H54 (cell line): ENCODE results near the gene PRMT7.

Source experiments
- DNase-seq: peaks from one replicate; pipeline ENCODE4 v3.0.0; 2011; ENCODE audit warnings: low spot score, mixed read lengths; ENCODE audit not compliant: insufficient read length
- FAIRE-seq: peaks from 3 replicates; lab custom pipeline; 2011; peaks lifted over from hg19 to GRCh38; lab: Jason Lieb, UNC
- POLR2A ChIP-seq: IDR thresholded peaks from 2 replicates; pipeline ENCODE4 v1.6.1; 2011; ENCODE audit warnings: low read depth, mild to moderate bottlenecking, low read length

Gene PRMT7

GRCh38 chr16:68289202-68289601, 21.6 kb upstream of the PRMT7 start:
- TF ChIP-seq POLR2A, result no peak
- no peak for FAIRE-seq
- DNase-seq, result no peak

- FAIRE-seq (no peak), DNase-seq (no peak)
- TF ChIP-seq POLR2A, result no peak
These were observed 21.0 kb upstream of the PRMT7 start for GRCh38 chr16:68289621-68290329.

GRCh38 chr16:68290450-68290849, 20.4 kb upstream of the PRMT7 start:
- FAIRE-seq, result no peak
- no peak for DNase-seq
- TF ChIP-seq POLR2A, result no peak

GRCh38 chr16:68291227-68291626, 19.6 kb upstream of the PRMT7 start:
- DNase-seq (no peak), FAIRE-seq (no peak)
- TF ChIP-seq POLR2A, result no peak

GRCh38 chr16:68292425-68292824, 18.4 kb upstream of the PRMT7 start:
- no peak for DNase-seq
- TF ChIP-seq POLR2A, result no peak
- FAIRE-seq, result no peak

- FAIRE-seq (no peak), DNase-seq (no peak)
- TF ChIP-seq POLR2A, result no peak
These were observed 14.5 kb upstream of the PRMT7 start for GRCh38 chr16:68296291-68296690.

- FAIRE-seq (no peak), DNase-seq (no peak)
- TF ChIP-seq POLR2A, result no peak
These were observed 14.1 kb upstream of the PRMT7 start for GRCh38 chr16:68296693-68297092.

GRCh38 chr16:68297908-68298307, 12.9 kb upstream of the PRMT7 start:
- TF ChIP-seq POLR2A, result no peak
- no peak for DNase-seq

GRCh38 chr16:68298312-68298711, 12.5 kb upstream of the PRMT7 start:
- FAIRE-seq (no peak), DNase-seq (no peak)
- no peak for TF ChIP-seq POLR2A

More at GRCh38 chr16:68297908-68298307, 12.9 kb upstream of the PRMT7 start:
- no peak for FAIRE-seq

GRCh38 chr16:68298907-68299561, 11.8 kb upstream of the PRMT7 start:
- DNase-seq, result no peak
- FAIRE-seq, result no peak
- no peak for TF ChIP-seq POLR2A

- FAIRE-seq (no peak), DNase-seq (no peak)
- no peak for TF ChIP-seq POLR2A
These were observed 11.0 kb upstream of the PRMT7 start for GRCh38 chr16:68299571-68300453.

- TF ChIP-seq POLR2A, result no peak
- DNase-seq (no peak), FAIRE-seq (no peak)
These were observed 9.9 kb upstream of the PRMT7 start for GRCh38 chr16:68300734-68301459.

- DNase-seq (no peak), FAIRE-seq (no peak)
- no peak for TF ChIP-seq POLR2A
These were observed 4.2 kb upstream of the PRMT7 start for GRCh38 chr16:68306633-68307032.
